Endodermal cell (in vitro differentiated cells): ENCODE measurements around the gene CUX1. TPM values are rescaled to one million over a fixed set of nuclear protein-coding genes. Genes with fewer than 3 reads are reported as not detected.
"Not testable (repeated sequence)": the region's sequence is repeated elsewhere in the genome, so short reads cannot be mapped to it uniquely, and the experiment has no call there.

ENCODE experiments used
- DNase-seq: peaks from one replicate; pipeline ENCODE4 v3.0.0-alpha.2; 2017
- H3K27ac ChIP-seq: 2 replicates; pipeline ENCODE4 v1.5.1; 2013; ENCODE audit warnings: mild to moderate bottlenecking, low read depth, low read length, moderate library complexity
- H3K27me3 ChIP-seq: 2 replicates; pipeline ENCODE4 v1.6.1; 2013; ENCODE audit warnings: mild to moderate bottlenecking, low read length, moderate library complexity; ENCODE audit not compliant: insufficient read depth, control insufficient read depth, poor library complexity, severe bottlenecking
- H3K36me3 ChIP-seq: 2 replicates; pipeline ENCODE4 v1.7.0; 2013; ENCODE audit warnings: mild to moderate bottlenecking, low read length, moderate library complexity; ENCODE audit not compliant: control insufficient read depth, insufficient read depth
- H3K4me1 ChIP-seq: one replicate; pipeline ENCODE4 v1.7.0; 2013; ENCODE audit warnings: low read length; ENCODE audit not compliant: control insufficient read depth, insufficient read depth
- H3K4me3 ChIP-seq: 2 replicates; pipeline ENCODE4 v1.5.1; 2013; ENCODE audit warnings: mild to moderate bottlenecking, low read length, moderate library complexity
- H3K9ac ChIP-seq: 2 replicates; pipeline ENCODE4 v1.6.1; 2013; ENCODE audit warnings: mild to moderate bottlenecking, low read length, moderate library complexity; ENCODE audit not compliant: poor library complexity, severe bottlenecking; ENCODE audit errors: extremely low read depth
- H3K9me3 ChIP-seq: 2 replicates; pipeline ENCODE4 v1.6.1; 2013; ENCODE audit warnings: mild to moderate bottlenecking, low read length, moderate library complexity; ENCODE audit not compliant: control insufficient read depth
- H3K27ac Mint-ChIP-seq: 2 replicates; pipeline ENCODE4 v1.8.0; 2020; ENCODE audit warnings: mixed read lengths
- H3K27me3 Mint-ChIP-seq: 2 replicates; pipeline ENCODE4 v1.8.0; 2021; ENCODE audit warnings: mild to moderate bottlenecking, mixed read lengths; ENCODE audit not compliant: insufficient read depth
- H3K36me3 Mint-ChIP-seq: 2 replicates; pipeline ENCODE4 v1.8.0; 2020; ENCODE audit warnings: low read depth, mixed read lengths
- H3K4me1 Mint-ChIP-seq: 2 replicates; pipeline ENCODE4 v1.8.0; 2020; ENCODE audit warnings: mixed read lengths
- H3K4me3 Mint-ChIP-seq: 2 replicates; pipeline ENCODE4 v1.8.0; 2020; ENCODE audit warnings: mild to moderate bottlenecking, moderate library complexity, mixed read lengths
- H3K9me3 Mint-ChIP-seq: 2 replicates; pipeline ENCODE4 v1.8.0; 2020; ENCODE audit warnings: mild to moderate bottlenecking, mixed read lengths
- WGBS, 2 experiments: methylation state at CpG; one replicate each; pipeline versions ENCODE4 v1.1.5 to v1.1.7; 2013; ENCODE audit warnings: missing lambda C conversion rate in 2 of 2, mixed read lengths in 1 of 2; ENCODE audit not compliant: insufficient coverage in 1 of 2, insufficient read length in 1 of 2; 5-methylcytosine and 5-hydroxymethylcytosine counted together
- total RNA-seq, 2 donors: library from RNA; stranded (reverse); fragmentation: NEBNext Ultra II Directional in 1 of 2; extraction: Animal tissue kit (Norgen Biotek cat#: 25700) in 1 of 2; gene quantifications; 2 replicates in 1 of 2; 3 replicates in 1 of 2; pipeline ENCODE4 v1.2.1, GENCODE V29; 2021
- TF ChIP-seq, protein P1 (sequence below): fragments of 200-600 bp; sonication (generic); conservative IDR thresholded peaks from 2 replicates; pipeline ENCODE4 v1.5.0; 2021; ENCODE audit warnings: antibody characterized with exemption, mild to moderate bottlenecking

The CUX1 gene
- total RNA-seq, 2 donors from 2014 or later = 85.1 to 108 TPM

DNA sequence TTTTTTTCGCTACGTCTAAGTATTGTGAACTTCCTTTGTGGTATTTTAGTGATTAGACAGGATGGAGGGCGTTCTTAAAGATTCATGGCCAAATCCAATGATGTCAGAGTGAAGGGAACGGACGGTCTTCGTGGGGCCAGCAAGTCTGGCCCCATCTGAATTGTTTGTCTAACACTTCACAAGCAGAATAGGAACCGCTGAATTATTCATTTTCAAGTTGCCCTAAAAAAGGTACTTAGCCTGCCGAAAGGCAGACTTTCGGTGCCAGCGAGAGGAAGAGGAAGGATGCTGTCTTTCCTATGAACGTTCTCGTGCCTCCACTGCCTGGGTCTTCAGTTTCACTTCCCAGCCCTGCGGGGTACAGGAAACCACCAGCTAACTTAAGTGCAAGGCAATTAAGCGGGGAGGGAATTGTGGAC, 323.5 kb downstream of the CUX1 start:
- H3K4me1 ChIP-seq = no peaks in the 10 kb centered on the region
- Mint-ChIP-seq H3K9me3 (no peaks in the 10 kb centered on the region), H3K4me1 (no peaks in the 10 kb centered on the region), H3K27ac (no peak overlapping the region), H3K27me3 (no peaks in the 10 kb centered on the region), H3K4me3 (no peak overlapping the region), H3K36me3 (peaks cover 61% of the 10 kb centered on the region)
- 95% methylated on average over 14 of the region's 14 CpGs for WGBS, 2 experiments
- no peak overlapping the region for H3K4me3 ChIP-seq
- no peaks in the 10 kb centered on the region for H3K9me3 ChIP-seq
- H3K9ac ChIP-seq = no peak overlapping the region
- no peaks in the 10 kb centered on the region for H3K27me3 ChIP-seq
- H3K27ac ChIP-seq = no peak overlapping the region
- peaks cover 19% of the 10 kb centered on the region for H3K36me3 ChIP-seq
- TF ChIP-seq, protein P1, sequence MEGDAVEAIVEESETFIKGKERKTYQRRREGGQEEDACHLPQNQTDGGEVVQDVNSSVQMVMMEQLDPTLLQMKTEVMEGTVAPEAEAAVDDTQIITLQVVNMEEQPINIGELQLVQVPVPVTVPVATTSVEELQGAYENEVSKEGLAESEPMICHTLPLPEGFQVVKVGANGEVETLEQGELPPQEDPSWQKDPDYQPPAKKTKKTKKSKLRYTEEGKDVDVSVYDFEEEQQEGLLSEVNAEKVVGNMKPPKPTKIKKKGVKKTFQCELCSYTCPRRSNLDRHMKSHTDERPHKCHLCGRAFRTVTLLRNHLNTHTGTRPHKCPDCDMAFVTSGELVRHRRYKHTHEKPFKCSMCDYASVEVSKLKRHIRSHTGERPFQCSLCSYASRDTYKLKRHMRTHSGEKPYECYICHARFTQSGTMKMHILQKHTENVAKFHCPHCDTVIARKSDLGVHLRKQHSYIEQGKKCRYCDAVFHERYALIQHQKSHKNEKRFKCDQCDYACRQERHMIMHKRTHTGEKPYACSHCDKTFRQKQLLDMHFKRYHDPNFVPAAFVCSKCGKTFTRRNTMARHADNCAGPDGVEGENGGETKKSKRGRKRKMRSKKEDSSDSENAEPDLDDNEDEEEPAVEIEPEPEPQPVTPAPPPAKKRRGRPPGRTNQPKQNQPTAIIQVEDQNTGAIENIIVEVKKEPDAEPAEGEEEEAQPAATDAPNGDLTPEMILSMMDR = no peak
- no peak for DNase-seq

DNA sequence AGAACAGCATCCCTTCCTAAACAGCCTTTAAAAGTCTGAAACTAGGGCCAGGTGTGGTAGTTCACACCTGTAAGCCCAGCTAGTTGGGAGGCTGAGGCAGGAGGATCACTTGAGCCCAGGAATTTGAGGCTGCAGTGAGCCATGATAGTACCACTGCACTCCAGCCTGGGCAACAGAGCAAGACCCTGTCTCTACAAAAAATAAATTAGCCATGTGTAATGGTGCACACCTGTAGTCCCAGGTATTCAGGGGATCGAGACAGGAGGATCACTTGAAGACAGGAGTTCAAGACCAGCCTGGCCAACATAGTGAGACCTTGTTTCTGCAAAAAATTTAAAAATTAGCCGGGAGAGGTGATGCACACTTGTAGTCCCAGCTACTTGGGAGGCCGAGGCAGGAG, 325.0 kb downstream of the CUX1 start:
- not testable (repeated sequence) for H3K4me3 ChIP-seq, DNase-seq, H3K9me3 ChIP-seq, H3K9ac ChIP-seq, H3K27me3 ChIP-seq, H3K4me3 Mint-ChIP-seq, H3K9me3 Mint-ChIP-seq, H3K27ac ChIP-seq, H3K4me1 Mint-ChIP-seq, H3K4me1 ChIP-seq, H3K27ac Mint-ChIP-seq, H3K27me3 Mint-ChIP-seq
- WGBS, 2 experiments = 92 to 93% methylated on average over 3 of the region's 3 CpGs
- H3K36me3 Mint-ChIP-seq = peaks cover 67% of the 10 kb centered on the region
- H3K36me3 ChIP-seq = peaks cover 19% of the 10 kb centered on the region

DNA sequence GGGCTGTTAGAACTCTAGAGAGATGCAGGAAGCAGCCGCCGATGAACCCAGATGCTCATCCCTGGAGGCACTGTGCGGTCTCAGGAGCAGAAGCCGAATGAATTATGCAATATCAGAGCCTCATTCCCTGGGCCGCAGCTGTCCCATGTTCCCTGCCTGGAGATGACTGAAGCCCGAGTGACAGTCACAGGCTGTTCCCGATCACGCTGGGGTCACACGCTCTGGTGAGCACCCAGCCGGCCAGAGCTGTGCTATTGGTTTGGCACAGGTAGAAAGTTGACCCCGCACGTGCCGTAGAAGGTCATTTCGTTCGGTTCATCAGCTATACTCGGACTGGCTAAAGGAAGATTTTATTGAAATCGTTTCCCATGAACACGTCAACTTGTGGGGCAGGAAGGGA, 328.7 kb downstream of the CUX1 start:
- Mint-ChIP-seq H3K9me3 (no peaks in the 10 kb centered on the region), H3K27ac (peak overlapping the region; percentile 52), H3K4me1 (no peaks in the 10 kb centered on the region), H3K27me3 (no peaks in the 10 kb centered on the region), H3K4me3 (no peak overlapping the region), H3K36me3 (peaks cover 52% of the 10 kb centered on the region)
- peaks cover 6% of the 10 kb centered on the region for H3K36me3 ChIP-seq
- no peak overlapping the region for H3K4me3 ChIP-seq
- no peaks in the 10 kb centered on the region for H3K4me1 ChIP-seq
- TF ChIP-seq, protein P1 = no peak
- H3K9ac ChIP-seq = no peak overlapping the region
- H3K27me3 ChIP-seq = no peaks in the 10 kb centered on the region
- H3K27ac ChIP-seq = no peak overlapping the region
- H3K9me3 ChIP-seq = no peaks in the 10 kb centered on the region
- 93 to 95% methylated on average over 18 of the region's 18 CpGs for WGBS, 2 experiments
- no peak for DNase-seq

DNA sequence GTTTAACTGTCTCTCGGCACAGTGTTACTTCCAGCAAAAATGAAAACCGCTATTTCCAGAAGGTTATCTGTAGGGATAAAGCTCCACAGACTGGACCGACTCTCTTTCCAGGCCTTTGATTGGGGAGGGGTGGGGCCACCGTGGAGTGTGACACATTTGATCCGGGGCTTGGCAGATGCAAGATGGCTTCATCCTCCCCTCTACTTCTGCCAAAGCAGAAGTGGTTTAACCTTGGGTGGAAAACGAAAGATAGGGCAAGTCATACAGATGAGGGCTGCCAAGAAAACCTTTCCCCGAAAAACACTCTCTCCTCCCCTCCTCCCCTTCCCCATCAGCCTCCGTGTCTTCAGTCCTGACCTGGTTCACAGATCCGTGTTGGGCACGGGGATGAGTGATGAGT, 329.6 kb downstream of the CUX1 start:
- H3K27me3 Mint-ChIP-seq = no peaks in the 10 kb centered on the region
- peaks cover 6% of the 10 kb centered on the region for H3K36me3 ChIP-seq
- H3K4me1 Mint-ChIP-seq = no peaks in the 10 kb centered on the region
- DNase-seq = no peak
- peaks cover 45% of the 10 kb centered on the region for H3K36me3 Mint-ChIP-seq
- no peak overlapping the region for H3K4me3 ChIP-seq
- no peaks in the 10 kb centered on the region for H3K4me1 ChIP-seq
- H3K27ac ChIP-seq = no peak overlapping the region
- H3K9me3 ChIP-seq = no peaks in the 10 kb centered on the region
- no peak overlapping the region for H3K9ac ChIP-seq
- no peak overlapping the region for H3K4me3 Mint-ChIP-seq
- 88 to 97% methylated on average over 6 to 10 of the region's 10 CpGs for WGBS, 2 experiments
- H3K27me3 ChIP-seq = no peaks in the 10 kb centered on the region
- H3K9me3 Mint-ChIP-seq = no peaks in the 10 kb centered on the region
- H3K27ac Mint-ChIP-seq = no peak overlapping the region
- TF ChIP-seq, protein P1 = no peak
